ENCODE data around the gene ZNF30.
"Not testable (repeated sequence)": the region's sequence is repeated elsewhere in the genome, so short reads cannot be mapped to it uniquely, and the experiment has no call there.

Gene ZNF30

GRCh38 chr19:34990578-34991192 is 64.0 kb downstream of the ZNF30 start:
- no peak for DNase-seq

- no peak for DNase-seq
Measured at GRCh38 chr19:34991542-34992333, 65.0 kb downstream of the ZNF30 start.

GRCh38 chr19:34992582-34992981 is 65.9 kb downstream of the ZNF30 start:
- not testable (repeated sequence) for DNase-seq

GRCh38 chr19:34994286-34994642 is 67.6 kb downstream of the ZNF30 start:
- DNase-seq = no peak

All from amniotic stem cell (primary cell).